Esophagus (tissue), 2 donors: ENCODE results near the gene CHL1. TPM values are rescaled to one million over a fixed set of nuclear protein-coding genes. Genes with fewer than 3 reads are reported as not detected.

Experiments used
- H3K27ac ChIP-seq, 2 donors: one replicate each; pipeline ENCODE4 v1.5.1; 2013; ENCODE audit warnings: low read depth in 2 of 2, mild to moderate bottlenecking in 2 of 2, inconsistent platforms in 1 of 2, low read length in 1 of 2, moderate library complexity in 1 of 2
- H3K27me3 ChIP-seq, 2 donors: one replicate each; pipeline ENCODE4 v1.6.1; 2013; ENCODE audit warnings: low read length in 2 of 2, control low read depth in 1 of 2, mild to moderate bottlenecking in 1 of 2; ENCODE audit not compliant: insufficient read depth in 2 of 2, control insufficient read depth in 1 of 2
- H3K36me3 ChIP-seq, 2 donors: one replicate each; pipeline ENCODE4 v1.6.1; 2013; ENCODE audit warnings: low read length in 1 of 2; ENCODE audit not compliant: control insufficient read depth in 2 of 2, insufficient read depth in 2 of 2
- H3K4me1 ChIP-seq, 2 donors: one replicate each; pipeline ENCODE4 v1.6.1; 2013; ENCODE audit warnings: low read length in 1 of 2; ENCODE audit not compliant: control insufficient read depth in 2 of 2, insufficient read depth in 2 of 2
- H3K4me3 ChIP-seq, 2 donors: one replicate each; pipeline ENCODE4 v1.5.1; 2013; ENCODE audit warnings: low read length in 2 of 2, mild to moderate bottlenecking in 2 of 2, low read depth in 1 of 2, moderate library complexity in 1 of 2
- H3K9me3 ChIP-seq, 2 donors: one replicate each; pipeline ENCODE4 v1.6.1; 2013; ENCODE audit warnings: mild to moderate bottlenecking in 2 of 2, low read depth in 1 of 2, low read length in 1 of 2, moderate library complexity in 1 of 2; ENCODE audit not compliant: control insufficient read depth in 2 of 2, insufficient read depth in 1 of 2
- WGBS, 2 donors: extraction: QIAGEN DNeasy Blood & Tissue Kit; methylation state at CpG; one replicate each; pipeline ENCODE4 v1.1.7; 2013; 5-methylcytosine and 5-hydroxymethylcytosine counted together
- polyA plus RNA-seq, 2 donors: library from polyadenylated mRNA; stranded (reverse); fragments of 200-250 nt; gene quantifications; one replicate each; pipeline ENCODE4 v1.2.3, GENCODE V29; 2013
- donor health status: healthy with polysubstance abuse.
- donor health status: Bipolar disorder and iron deficiency.

The CHL1 gene
- polyA plus RNA-seq = 1 to 10 TPM; 2.3 to 3.4 TPM

GRCh38 chr3:196311-197148 is at the start of gene CHL1:
CHL1 (plus strand) TSS chr3:196763; CDS start chr3:319777, 123,014 bp downstream.
- Histone ChIP-seq H3K9me3 (no peaks in the 10 kb centered on the region), H3K27me3 (no peaks in the 10 kb centered on the region), H3K27ac (no peak within 1 kb of the TSS), H3K36me3 (no peaks in the 10 kb centered on the region), H3K4me3 (peak within 1 kb of the TSS; percentile 58 to 64), H3K4me1 (peaks cover 0 to 9% of the 10 kb centered on the region in 2 donors)
- 2 to 3% methylated on average over 52 to 64 of the region's 64 CpGs for WGBS, 2 donors

- 70 to 78% methylated on average over 2 of the region's 2 CpGs for WGBS, 2 donors
Measured at GRCh38 chr3:151614-152189, 44.9 kb upstream of the CHL1 start.

GRCh38 chr3:159974-160373 is 36.6 kb upstream of the CHL1 start:
- H3K4me1 ChIP-seq = no peaks in the 10 kb centered on the region
- WGBS, 2 donors = 57 to 61% methylated on average over 1 of the region's 1 CpG

More at GRCh38 chr3:151614-152189, 44.9 kb upstream of the CHL1 start:
- no peak overlapping the region for H3K27ac ChIP-seq
- no peak overlapping the region for H3K4me3 ChIP-seq
- no peaks in the 10 kb centered on the region for H3K36me3 ChIP-seq
- H3K4me1 ChIP-seq = no peaks in the 10 kb centered on the region
- H3K27me3 ChIP-seq = no peaks in the 10 kb centered on the region
- no peaks in the 10 kb centered on the region for H3K9me3 ChIP-seq

GRCh38 chr3:166071-166470 is 30.5 kb upstream of the CHL1 start:
- H3K4me3 ChIP-seq = no peak overlapping the region
- H3K4me1 ChIP-seq = no peaks in the 10 kb centered on the region
- H3K36me3 ChIP-seq = no peaks in the 10 kb centered on the region
- H3K27ac ChIP-seq = no peak overlapping the region
- H3K9me3 ChIP-seq = no peaks in the 10 kb centered on the region
- H3K27me3 ChIP-seq = no peaks in the 10 kb centered on the region

More at GRCh38 chr3:159974-160373, 36.6 kb upstream of the CHL1 start:
- Histone ChIP-seq H3K27ac (no peak overlapping the region), H3K27me3 (no peaks in the 10 kb centered on the region), H3K4me3 (no peak overlapping the region), H3K36me3 (no peaks in the 10 kb centered on the region), H3K9me3 (no peaks in the 10 kb centered on the region)

GRCh38 chr3:166799-167198 is 29.8 kb upstream of the CHL1 start:
- H3K4me3 ChIP-seq = no peak overlapping the region
- H3K9me3 ChIP-seq = no peaks in the 10 kb centered on the region
- no peaks in the 10 kb centered on the region for H3K27me3 ChIP-seq
- no peaks in the 10 kb centered on the region for H3K4me1 ChIP-seq
- WGBS, 2 donors = 82 to 93% methylated on average over 5 of the region's 5 CpGs
- no peaks in the 10 kb centered on the region for H3K36me3 ChIP-seq
- H3K27ac ChIP-seq = no peak overlapping the region

GRCh38 chr3:173886-174285 is 22.7 kb upstream of the CHL1 start:
- Histone ChIP-seq H3K4me3 (no peak overlapping the region), H3K36me3 (no peaks in the 10 kb centered on the region)

GRCh38 chr3:184976-185375 is 11.6 kb upstream of the CHL1 start:
- no peak overlapping the region for H3K27ac ChIP-seq
- WGBS, 2 donors = 61 to 62% methylated on average over 3 of the region's 3 CpGs
- no peak overlapping the region for H3K4me3 ChIP-seq
- H3K27me3 ChIP-seq = no peaks in the 10 kb centered on the region
- H3K9me3 ChIP-seq = no peaks in the 10 kb centered on the region
- no peaks in the 10 kb centered on the region for H3K36me3 ChIP-seq
- H3K4me1 ChIP-seq = no peaks in the 10 kb centered on the region

More at GRCh38 chr3:173886-174285, 22.7 kb upstream of the CHL1 start:
- WGBS, 2 donors = 39 to 41% methylated on average over 1 of the region's 1 CpG
- Histone ChIP-seq H3K27ac (no peak overlapping the region), H3K9me3 (no peaks in the 10 kb centered on the region), H3K27me3 (no peaks in the 10 kb centered on the region), H3K4me1 (no peaks in the 10 kb centered on the region)

GRCh38 chr3:192215-192929 is 4.2 kb upstream of the CHL1 start:
- H3K4me3 ChIP-seq = no peak overlapping the region
- 92 to 93% methylated on average over 25 of the region's 25 CpGs for WGBS, 2 donors
- H3K36me3 ChIP-seq = no peaks in the 10 kb centered on the region
- no peak overlapping the region for H3K27ac ChIP-seq
- no peaks in the 10 kb centered on the region for H3K9me3 ChIP-seq
- H3K4me1 ChIP-seq = peaks cover 0 to 2% of the 10 kb centered on the region in 2 donors
- H3K27me3 ChIP-seq = no peaks in the 10 kb centered on the region

- H3K9me3 ChIP-seq = no peaks in the 10 kb centered on the region
- no peak overlapping the region for H3K27ac ChIP-seq
- 69 to 73% methylated on average over 2 of the region's 2 CpGs for WGBS, 2 donors
Measured at GRCh38 chr3:194001-194400, 2.6 kb upstream of the CHL1 start.

More at GRCh38 chr3:194001-194400, 2.6 kb upstream of the CHL1 start:
- H3K36me3 ChIP-seq = no peaks in the 10 kb centered on the region
- H3K4me3 ChIP-seq = no peak overlapping the region
- H3K27me3 ChIP-seq = no peaks in the 10 kb centered on the region
- peaks cover 0 to 9% of the 10 kb centered on the region in 2 donors for H3K4me1 ChIP-seq
